ENCODE data around the gene WIPF3. TPM values are rescaled to one million over a fixed set of nuclear protein-coding genes. Genes with fewer than 3 reads are reported as not detected.

The WIPF3 gene, protein sequence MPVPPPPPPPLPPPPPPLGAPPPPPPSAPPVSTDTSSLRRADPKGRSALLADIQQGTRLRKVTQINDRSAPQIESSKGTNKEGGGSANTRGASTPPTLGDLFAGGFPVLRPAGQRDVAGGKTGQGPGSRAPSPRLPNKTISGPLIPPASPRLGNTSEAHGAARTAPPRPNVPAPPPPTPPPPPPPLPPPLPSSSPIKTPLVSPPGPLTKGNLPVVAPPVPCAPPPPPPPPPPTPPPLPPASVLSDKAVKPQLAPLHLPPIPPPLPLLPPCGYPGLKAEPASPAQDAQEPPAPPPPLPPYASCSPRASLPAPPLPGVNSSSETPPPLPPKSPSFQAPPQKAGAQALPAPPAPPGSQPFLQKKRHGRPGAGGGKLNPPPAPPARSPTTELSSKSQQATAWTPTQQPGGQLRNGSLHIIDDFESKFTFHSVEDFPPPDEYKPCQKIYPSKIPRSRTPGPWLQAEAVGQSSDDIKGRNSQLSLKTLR
- not detected in 2 replicates for total RNA-seq (2014; rRNA removed; shearing (Covaris generic))

GRCh38 chr7:29806208-29806994 lies at the start of gene WIPF3:
Gene WIPF3 (plus strand): TSS chr7:29806508. CDS start chr7:29834725, 28,217 bp downstream.
- no peaks in the 10 kb centered on the region for H3K36me3 ChIP-seq

DNA sequence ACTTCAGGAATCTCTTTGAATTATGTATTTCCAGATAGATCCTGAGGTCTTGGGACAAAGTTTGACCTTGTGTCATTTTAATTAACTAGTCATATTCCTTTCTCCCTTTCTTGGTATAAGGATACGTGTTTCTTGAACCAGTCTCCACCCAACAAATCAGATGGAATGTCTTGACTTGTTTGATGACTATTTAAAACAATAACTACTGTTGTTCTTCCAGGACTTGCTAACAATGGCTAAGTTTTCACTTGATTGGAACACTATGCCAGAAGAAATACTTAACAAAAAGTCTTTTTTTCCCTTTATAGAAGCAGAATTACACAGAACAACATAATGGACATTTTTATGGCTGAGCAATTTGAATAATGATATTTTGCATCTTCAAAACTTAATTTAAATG lies 43.0 kb upstream of the WIPF3 start:
- Histone ChIP-seq H3K4me3 (no peak overlapping the region), H3K36me3 (no peaks in the 10 kb centered on the region), H3K4me1 (replicated peaks) (no peaks in the 10 kb centered on the region), H3K9me3 (replicated peaks) (0 out of 2 replicates have a peak, but pooled peaks cover 2% of the 10 kb centered on the region), H3K27ac (no peak overlapping the region), H3K27me3 (replicated peaks) (peaks cover 30% of the 10 kb centered on the region)
- DNase-seq (ENCODE audit: low read depth in 1 of 2, low spot score in 2 of 2) = no peak

More at GRCh38 chr7:29806208-29806994, at the start of gene WIPF3:
- DNase-seq (ENCODE audit: low read depth in 1 of 2, low spot score in 2 of 2) = no peak
- peak within 1 kb of the TSS; percentile 7; the same call in 1 of the 2 replicates for H3K4me3 ChIP-seq
- peaks cover 7% of the 10 kb centered on the region for H3K4me1 ChIP-seq (replicated peaks)
- H3K27ac ChIP-seq = no peak within 1 kb of the TSS
- H3K9me3 ChIP-seq (replicated peaks) = 0 out of 2 replicates have a peak, but pooled peaks cover 2% of the 10 kb centered on the region
- peaks cover 70% of the 10 kb centered on the region for H3K27me3 ChIP-seq (replicated peaks)

DNA sequence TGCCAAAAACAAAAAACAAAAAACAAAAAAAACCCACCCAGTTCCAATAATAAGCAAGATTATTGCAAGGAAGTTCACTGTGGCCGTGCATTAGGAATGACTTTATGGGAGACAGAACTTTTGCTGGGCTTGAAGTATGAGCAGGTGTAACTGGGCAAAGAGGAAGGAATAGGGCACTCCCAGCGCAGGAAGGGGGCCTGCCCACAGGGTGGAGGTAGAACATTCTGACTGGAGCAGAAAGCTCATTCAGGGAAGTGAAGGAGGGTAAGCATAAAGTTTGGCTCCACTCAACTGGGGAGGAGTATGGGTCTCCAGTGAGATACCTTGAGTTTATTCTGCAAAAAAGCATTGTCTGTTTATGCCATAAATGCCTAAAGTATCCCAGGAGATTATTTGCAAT lies 42.1 kb upstream of the WIPF3 start:
- Histone ChIP-seq H3K27ac (no peak overlapping the region), H3K9me3 (replicated peaks) (0 out of 2 replicates have a peak, but pooled peaks cover 2% of the 10 kb centered on the region), H3K36me3 (no peaks in the 10 kb centered on the region), H3K4me3 (no peak overlapping the region), H3K4me1 (replicated peaks) (no peaks in the 10 kb centered on the region), H3K27me3 (replicated peaks) (peaks cover 26% of the 10 kb centered on the region)
- no peak for DNase-seq (ENCODE audit: low read depth in 1 of 2, low spot score in 2 of 2)

DNA sequence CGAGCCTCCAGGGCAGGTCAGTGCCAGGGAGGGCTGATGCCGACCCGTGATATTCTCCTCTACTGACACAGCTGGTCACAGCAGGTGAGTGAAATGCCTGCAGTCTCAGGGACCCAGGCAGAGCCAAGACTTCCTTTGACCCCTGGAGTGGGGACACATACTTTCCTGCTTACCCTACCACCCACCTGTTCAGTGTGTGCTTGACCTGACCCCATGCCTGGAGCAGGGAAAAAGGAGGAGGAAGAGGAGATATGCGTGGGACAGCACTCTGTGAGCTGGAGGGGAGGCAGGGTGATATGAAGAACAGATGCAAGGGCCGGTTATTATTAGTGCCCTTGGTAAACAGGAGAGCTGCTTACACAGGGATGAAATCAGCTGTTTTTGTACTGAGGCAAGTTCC lies 40.8 kb upstream of the WIPF3 start:
- Histone ChIP-seq H3K9me3 (replicated peaks) (0 out of 2 replicates have a peak, but pooled peaks cover 2% of the 10 kb centered on the region), H3K36me3 (no peaks in the 10 kb centered on the region), H3K4me1 (replicated peaks) (no peaks in the 10 kb centered on the region), H3K27ac (no peak overlapping the region), H3K27me3 (replicated peaks) (peaks cover 28% of the 10 kb centered on the region), H3K4me3 (no peak overlapping the region)
- DNase-seq (ENCODE audit: low read depth in 1 of 2, low spot score in 2 of 2) = no peak

- Histone ChIP-seq H3K4me1 (replicated peaks) (no peaks in the 10 kb centered on the region), H3K27me3 (replicated peaks) (peaks cover 28% of the 10 kb centered on the region), H3K36me3 (no peaks in the 10 kb centered on the region), H3K9me3 (replicated peaks) (0 out of 2 replicates have a peak, but pooled peaks cover 2% of the 10 kb centered on the region), H3K4me3 (no peak overlapping the region), H3K27ac (no peak overlapping the region)
- DNase-seq (ENCODE audit: low read depth in 1 of 2, low spot score in 2 of 2) = no peak
Measured at GRCh38 chr7:29770371-29770770, 35.9 kb upstream of the WIPF3 start.

DNA sequence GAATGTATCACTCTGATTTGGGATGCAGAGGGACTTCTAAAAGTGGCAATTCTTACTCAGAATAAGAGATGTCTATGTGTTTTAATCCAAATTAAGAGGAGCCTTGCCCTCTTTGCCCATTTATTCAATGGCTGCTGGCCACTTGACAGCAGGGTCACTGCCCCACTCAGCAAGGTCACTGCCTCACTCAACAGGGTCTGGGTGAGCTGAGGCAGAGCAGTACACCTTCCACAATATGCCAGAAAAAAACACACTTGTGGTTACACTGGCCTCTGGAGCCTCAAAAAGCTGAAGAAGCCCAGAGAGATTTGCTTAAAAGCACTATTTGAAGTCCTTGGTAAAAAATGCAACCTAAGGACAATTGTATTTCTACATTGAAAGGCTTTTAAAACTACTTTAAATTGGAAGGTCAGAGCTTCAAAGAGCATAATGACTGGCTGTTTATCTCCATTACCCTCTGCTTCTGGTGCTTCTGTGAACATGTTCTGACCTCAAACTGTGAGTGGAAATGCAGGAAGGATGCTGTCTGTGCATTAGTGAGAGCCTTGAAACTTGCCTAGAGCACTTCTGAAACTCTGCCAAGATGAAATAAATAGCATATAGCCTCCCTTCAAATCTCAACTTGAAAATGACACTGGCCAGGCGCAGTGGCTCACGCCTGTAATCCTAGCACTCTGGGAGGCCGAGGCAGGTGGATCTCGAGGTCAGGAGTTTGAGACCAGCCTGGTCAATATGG lies 35.1 kb upstream of the WIPF3 start:
- Histone ChIP-seq H3K4me3 (no peak overlapping the region), H3K9me3 (replicated peaks) (no peaks in the 10 kb centered on the region), H3K4me1 (replicated peaks) (no peaks in the 10 kb centered on the region), H3K36me3 (no peaks in the 10 kb centered on the region), H3K27me3 (replicated peaks) (peaks cover 22% of the 10 kb centered on the region), H3K27ac (no peak overlapping the region)
- no peak for DNase-seq (ENCODE audit: low read depth in 1 of 2, low spot score in 2 of 2)

DNA sequence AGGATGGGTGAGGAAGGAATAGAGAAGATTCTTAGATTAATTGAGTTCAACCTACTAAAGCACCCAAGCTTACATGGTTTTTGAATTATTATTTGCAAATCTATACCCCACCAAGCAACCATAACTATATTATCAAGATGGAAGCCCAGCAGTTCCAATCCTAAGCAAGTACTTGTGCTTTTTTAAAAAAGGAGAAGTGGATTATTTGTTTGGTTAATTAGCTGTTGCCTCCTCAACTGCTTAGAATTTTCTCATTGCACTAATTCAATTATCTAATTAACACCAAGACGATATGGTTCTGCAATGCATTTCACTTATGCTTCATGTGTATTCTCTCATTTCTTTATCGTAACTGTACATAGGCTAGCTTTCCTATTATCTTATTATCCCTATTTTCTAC lies 27.3 kb upstream of the WIPF3 start:
- H3K27me3 ChIP-seq (replicated peaks) = peaks cover 28% of the 10 kb centered on the region
- H3K4me3 ChIP-seq = no peak overlapping the region
- no peaks in the 10 kb centered on the region for H3K4me1 ChIP-seq (replicated peaks)
- no peaks in the 10 kb centered on the region for H3K9me3 ChIP-seq (replicated peaks)
- no peaks in the 10 kb centered on the region for H3K36me3 ChIP-seq
- no peak overlapping the region for H3K27ac ChIP-seq
- DNase-seq (ENCODE audit: low read depth in 1 of 2, low spot score in 2 of 2) = no peak

DNA sequence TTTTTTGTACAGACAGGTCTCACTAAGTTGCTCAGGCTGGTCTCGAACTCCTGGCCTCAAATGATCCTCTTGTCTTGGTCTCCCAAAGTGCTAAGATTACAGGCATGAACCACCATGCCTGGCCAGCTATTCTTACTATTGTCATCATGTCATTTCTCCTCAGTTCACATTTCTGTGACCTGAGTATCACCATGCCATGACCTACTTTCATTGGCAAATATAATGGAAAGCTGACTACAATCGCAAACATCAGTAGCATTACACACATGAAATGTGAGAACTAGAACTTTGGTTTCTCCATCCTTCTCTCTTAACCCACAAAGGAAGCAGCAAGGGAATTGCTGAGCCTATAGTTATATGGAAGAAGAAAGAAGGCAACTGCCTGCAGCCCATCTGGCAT lies 26.0 kb upstream of the WIPF3 start:
- H3K27ac ChIP-seq = no peak overlapping the region
- no peak for DNase-seq (ENCODE audit: low read depth in 1 of 2, low spot score in 2 of 2)
- H3K4me3 ChIP-seq = no peak overlapping the region
- H3K4me1 ChIP-seq (replicated peaks) = no peaks in the 10 kb centered on the region
- no peaks in the 10 kb centered on the region for H3K9me3 ChIP-seq (replicated peaks)
- no peaks in the 10 kb centered on the region for H3K36me3 ChIP-seq
- peaks cover 22% of the 10 kb centered on the region for H3K27me3 ChIP-seq (replicated peaks)

DNA sequence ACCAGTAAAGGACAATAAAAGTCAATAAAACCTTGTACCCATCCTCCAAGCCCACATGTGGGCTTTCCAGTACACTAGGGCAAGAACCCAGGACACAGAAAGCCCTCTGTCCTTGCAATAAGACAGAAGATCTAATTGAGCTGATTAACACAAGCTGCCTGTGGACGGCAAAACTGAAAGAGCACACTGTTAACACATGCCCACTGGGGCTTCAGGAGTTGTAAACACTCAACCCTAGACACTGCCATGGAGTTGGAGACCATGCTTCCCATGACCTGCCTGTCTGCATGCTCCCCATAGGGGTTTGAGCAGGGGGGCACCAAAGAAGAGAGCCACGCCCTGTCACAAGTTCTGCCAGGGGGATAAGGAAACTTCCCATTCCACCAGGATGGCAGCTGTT lies 22.6 kb upstream of the WIPF3 start:
- no peaks in the 10 kb centered on the region for H3K36me3 ChIP-seq
- no peak overlapping the region for H3K4me3 ChIP-seq
- no peak overlapping the region for H3K27ac ChIP-seq
- peaks cover 15% of the 10 kb centered on the region for H3K27me3 ChIP-seq (replicated peaks)
- no peaks in the 10 kb centered on the region for H3K4me1 ChIP-seq (replicated peaks)
- H3K9me3 ChIP-seq (replicated peaks) = no peaks in the 10 kb centered on the region
- DNase-seq (ENCODE audit: low read depth in 1 of 2, low spot score in 2 of 2) = no peak

DNA sequence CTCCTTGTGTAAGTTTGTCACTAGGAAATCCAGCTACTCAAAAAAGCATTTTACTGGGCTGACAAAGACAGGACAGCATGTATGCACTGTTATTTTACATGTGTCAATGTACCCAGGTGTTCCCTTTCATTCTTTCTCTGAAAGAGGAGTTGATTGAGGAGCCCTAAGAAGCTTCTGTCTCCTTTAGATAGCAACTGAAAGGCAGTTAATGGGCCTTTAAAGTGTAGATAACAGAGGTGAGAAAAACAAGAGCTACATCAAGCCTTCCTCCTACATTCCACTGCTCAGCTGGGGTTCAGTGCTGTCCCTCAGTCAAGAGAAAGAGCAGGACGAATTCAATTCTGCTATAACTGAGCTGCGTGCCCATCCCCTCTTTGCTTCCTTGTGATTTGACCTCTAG lies 12.8 kb upstream of the WIPF3 start:
- Histone ChIP-seq H3K27ac (no peak overlapping the region), H3K27me3 (replicated peaks) (no peaks in the 10 kb centered on the region; the same call in 1 of the 2 replicates), H3K36me3 (no peaks in the 10 kb centered on the region), H3K9me3 (replicated peaks) (no peaks in the 10 kb centered on the region), H3K4me1 (replicated peaks) (no peaks in the 10 kb centered on the region), H3K4me3 (no peak overlapping the region)
- no peak for DNase-seq (ENCODE audit: low read depth in 1 of 2, low spot score in 2 of 2)

DNA sequence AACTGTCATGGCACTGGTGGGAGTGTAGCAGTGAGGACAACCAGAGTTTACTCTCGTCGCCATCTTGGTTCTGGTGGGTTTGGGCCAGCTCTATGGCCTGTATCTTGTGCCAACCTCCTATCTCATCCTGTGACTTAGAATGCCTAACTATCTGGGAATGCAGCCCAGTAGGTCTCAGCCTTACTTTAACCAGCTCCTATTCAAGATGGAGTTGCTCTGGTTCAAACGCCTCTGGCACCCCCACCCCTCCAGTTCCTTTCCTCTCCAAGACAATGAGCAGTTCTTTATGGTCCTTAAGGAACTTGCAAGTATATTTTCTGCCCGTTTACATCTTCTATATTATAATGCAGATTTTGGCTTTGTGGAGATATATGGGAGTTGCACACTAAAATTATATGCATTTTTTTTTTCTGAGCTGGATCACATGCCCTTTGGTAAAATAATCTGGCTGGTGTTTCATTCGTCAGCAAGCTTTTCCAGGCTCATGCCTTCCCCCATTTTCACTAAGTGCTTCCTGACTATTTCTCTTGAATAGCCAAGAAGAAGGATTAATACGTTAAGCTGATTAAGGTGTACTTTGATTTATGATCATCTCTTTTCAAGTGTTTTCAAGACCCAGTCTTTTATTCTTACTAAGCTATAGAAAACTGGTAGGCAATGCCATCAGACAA lies 11.2 kb upstream of the WIPF3 start:
- Histone ChIP-seq H3K27ac (no peak overlapping the region), H3K36me3 (no peaks in the 10 kb centered on the region), H3K4me1 (replicated peaks) (no peaks in the 10 kb centered on the region), H3K27me3 (replicated peaks) (no peaks in the 10 kb centered on the region; the same call in 1 of the 2 replicates), H3K4me3 (no peak overlapping the region), H3K9me3 (replicated peaks) (no peaks in the 10 kb centered on the region)
- no peak for DNase-seq (ENCODE audit: low read depth in 1 of 2, low spot score in 2 of 2)

- no peak for DNase-seq (ENCODE audit: low read depth in 1 of 2, low spot score in 2 of 2)
- no peaks in the 10 kb centered on the region for H3K4me1 ChIP-seq (replicated peaks)
- no peaks in the 10 kb centered on the region for H3K36me3 ChIP-seq
Measured at GRCh38 chr7:29795696-29796580, 10.4 kb upstream of the WIPF3 start.

More at GRCh38 chr7:29795696-29796580, 10.4 kb upstream of the WIPF3 start:
- Histone ChIP-seq H3K4me3 (no peak overlapping the region), H3K9me3 (replicated peaks) (no peaks in the 10 kb centered on the region), H3K27ac (no peak overlapping the region), H3K27me3 (replicated peaks) (no peaks in the 10 kb centered on the region; the same call in 1 of the 2 replicates)

Measured in SJSA1 (cell line).